ENCODE data around the gene UBE2E1. TPM values are rescaled to one million over a fixed set of nuclear protein-coding genes. Genes with fewer than 3 reads are reported as not detected.

The UBE2E1 gene
- total and polyA plus RNA-seq, 2 donors (not counting 1 experiment from before 2014, with no cell fraction given) = 129 to 174 TPM

- Histone ChIP-seq H3K36me3 (ENCODE audit: control insufficient read depth, insufficient read depth, low read length) (no peaks in the 10 kb centered on the region), H3K27me3 (ENCODE audit: control insufficient read depth, insufficient read depth, low read length) (no peaks in the 10 kb centered on the region), H3K27ac (ENCODE audit: insufficient read depth, low read length) (no peak overlapping the region), H3K79me2 (ENCODE audit: control insufficient read depth, insufficient read depth, low read length) (peaks cover 19% of the 10 kb centered on the region), H3K9ac (ENCODE audit: insufficient read depth, low read length) (no peak overlapping the region), H3K9me3 (ENCODE audit: control insufficient read depth, insufficient read depth, low read depth, low read length) (no peaks in the 10 kb centered on the region), H3K4me3 (replicated peaks in 1 of 4; ENCODE audit: control extremely low read depth in 1 of 4, insufficient read depth in 1 of 4, low read depth in 3 of 4, low read length in 4 of 4) (no peak overlapping the region), H4K20me1 (ENCODE audit: control insufficient read depth, extremely low read depth, insufficient read depth, low read length) (no peaks in the 10 kb centered on the region), H3K4me1 (ENCODE audit: control insufficient read depth, extremely low read depth, insufficient read depth, low read length) (no peaks in the 10 kb centered on the region), H2AFZ (ENCODE audit: low read length) (no peak overlapping the region), H3K4me2 (ENCODE audit: extremely low read depth, insufficient read depth, low read length) (no peak overlapping the region)
- DNase-seq (ENCODE audit: low read depth in 2 of 2) = no peak
- TF ChIP-seq EZH2 (IDR thresholded peaks at IDR 0.05; ENCODE audit: low read length, missing control alignments) (no peak), CTCF (conservative IDR thresholded peaks at IDR 0.05 in 1 of 2, IDR thresholded peaks at IDR 0.05 in 1 of 2; ENCODE audit: low read depth in 1 of 2, low read length in 2 of 2) (no peak)
Measured at GRCh38 chr3:23836536-23837230, 30.9 kb downstream of the UBE2E1 start.

GRCh38 chr3:23837286-23837685 is 31.5 kb downstream of the UBE2E1 start:
- no peak overlapping the region for H3K27ac ChIP-seq (ENCODE audit: insufficient read depth, low read length)
- no peak overlapping the region for H3K4me3 ChIP-seq (replicated peaks in 1 of 4; ENCODE audit: control extremely low read depth in 1 of 4, insufficient read depth in 1 of 4, low read depth in 3 of 4, low read length in 4 of 4)
- H3K79me2 ChIP-seq (ENCODE audit: control insufficient read depth, insufficient read depth, low read length) = peaks cover 24% of the 10 kb centered on the region
- H3K36me3 ChIP-seq (ENCODE audit: control insufficient read depth, insufficient read depth, low read length) = no peaks in the 10 kb centered on the region
- no peak overlapping the region for H3K4me2 ChIP-seq (ENCODE audit: extremely low read depth, insufficient read depth, low read length)
- DNase-seq (ENCODE audit: low read depth in 2 of 2) = no peak
- TF ChIP-seq EZH2 (IDR thresholded peaks at IDR 0.05; ENCODE audit: low read length, missing control alignments) (no peak), CTCF (conservative IDR thresholded peaks at IDR 0.05 in 1 of 2, IDR thresholded peaks at IDR 0.05 in 1 of 2; ENCODE audit: low read depth in 1 of 2, low read length in 2 of 2) (no peak)
- H3K4me1 ChIP-seq (ENCODE audit: control insufficient read depth, extremely low read depth, insufficient read depth, low read length) = no peaks in the 10 kb centered on the region
- H2AFZ ChIP-seq (ENCODE audit: low read length) = no peak overlapping the region
- no peaks in the 10 kb centered on the region for H3K9me3 ChIP-seq (ENCODE audit: control insufficient read depth, insufficient read depth, low read depth, low read length)
- no peaks in the 10 kb centered on the region for H4K20me1 ChIP-seq (ENCODE audit: control insufficient read depth, extremely low read depth, insufficient read depth, low read length)
- no peak overlapping the region for H3K9ac ChIP-seq (ENCODE audit: insufficient read depth, low read length)
- no peaks in the 10 kb centered on the region for H3K27me3 ChIP-seq (ENCODE audit: control insufficient read depth, insufficient read depth, low read length)

GRCh38 chr3:23837691-23838090 is 31.9 kb downstream of the UBE2E1 start:
- Histone ChIP-seq H2AFZ (ENCODE audit: low read length) (no peak overlapping the region), H4K20me1 (ENCODE audit: control insufficient read depth, extremely low read depth, insufficient read depth, low read length) (no peaks in the 10 kb centered on the region), H3K9me3 (ENCODE audit: control insufficient read depth, insufficient read depth, low read depth, low read length) (no peaks in the 10 kb centered on the region), H3K9ac (ENCODE audit: insufficient read depth, low read length) (no peak overlapping the region), H3K4me2 (ENCODE audit: extremely low read depth, insufficient read depth, low read length) (no peak overlapping the region), H3K27me3 (ENCODE audit: control insufficient read depth, insufficient read depth, low read length) (no peaks in the 10 kb centered on the region), H3K79me2 (ENCODE audit: control insufficient read depth, insufficient read depth, low read length) (peaks cover 22% of the 10 kb centered on the region), H3K36me3 (ENCODE audit: control insufficient read depth, insufficient read depth, low read length) (no peaks in the 10 kb centered on the region), H3K4me1 (ENCODE audit: control insufficient read depth, extremely low read depth, insufficient read depth, low read length) (no peaks in the 10 kb centered on the region), H3K4me3 (replicated peaks in 1 of 4; ENCODE audit: control extremely low read depth in 1 of 4, insufficient read depth in 1 of 4, low read depth in 3 of 4, low read length in 4 of 4) (no peak overlapping the region), H3K27ac (ENCODE audit: insufficient read depth, low read length) (no peak overlapping the region)
- DNase-seq (ENCODE audit: low read depth in 2 of 2) = no peak
- TF ChIP-seq CTCF (conservative IDR thresholded peaks at IDR 0.05 in 1 of 2, IDR thresholded peaks at IDR 0.05 in 1 of 2; ENCODE audit: low read depth in 1 of 2, low read length in 2 of 2) (no peak), EZH2 (IDR thresholded peaks at IDR 0.05; ENCODE audit: low read length, missing control alignments) (no peak)

All from fibroblast of lung (primary cell).